GM10248 (cell line): Measurements from ENCODE around the gene CHTOP.
"Not testable (repeated sequence)": the region's sequence is repeated elsewhere in the genome, so short reads cannot be mapped to it uniquely, and the experiment has no call there.

Experiments used
- CTCF ChIA-PET: fragments of 300-600 bp; sonication (Branson Sonifier 250); formaldehyde crosslinking; extraction: SDS; loops from one replicate; lab custom pipeline; 2021; ENCODE audit warnings: antibody characterized with exemption; lab: Yijun Ruan, JAX
- POLR2A ChIA-PET: fragments of 350-650 bp; sonication (Branson Sonifier 250); formaldehyde crosslinking; extraction: SDS; loops from one replicate; lab custom pipeline; 2020; ENCODE audit warnings: antibody characterized with exemption; lab: Yijun Ruan, JAX
- DNase-seq: peaks from one replicate; pipeline ENCODE4 v3.0.0; 2012; ENCODE audit errors: extremely low spot score
- TF ChIP-seq, protein P1 (sequence below): IDR thresholded peaks from 2 replicates; pipeline ENCODE4 v1.5.1; 2012; ENCODE audit warnings: mild to moderate bottlenecking, low read depth; ENCODE audit errors: extremely low read depth, missing control alignments, control extremely low read depth

The CHTOP gene

DNA sequence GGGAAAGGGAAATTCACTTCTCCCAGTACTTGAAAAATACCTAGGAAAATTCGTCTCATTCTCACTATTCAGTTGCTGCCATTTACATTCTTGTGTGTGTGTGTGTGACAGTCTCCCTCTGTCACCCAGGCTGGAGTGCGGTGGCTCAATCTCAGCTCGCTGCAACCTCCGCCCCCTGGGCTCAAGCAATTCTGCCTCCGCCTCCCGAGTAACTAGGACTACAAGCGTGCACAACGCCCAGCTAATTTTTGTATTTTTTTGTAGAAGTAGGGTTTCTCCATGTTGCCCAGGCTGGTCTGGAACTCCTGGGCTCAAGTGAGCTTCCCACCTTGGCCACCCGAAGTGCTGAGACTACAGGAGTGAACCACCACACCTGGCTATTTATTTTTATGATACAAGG is 25.8 kb downstream of the CHTOP start:
- DNase-seq: no peak
- TF ChIP-seq, protein P1, sequence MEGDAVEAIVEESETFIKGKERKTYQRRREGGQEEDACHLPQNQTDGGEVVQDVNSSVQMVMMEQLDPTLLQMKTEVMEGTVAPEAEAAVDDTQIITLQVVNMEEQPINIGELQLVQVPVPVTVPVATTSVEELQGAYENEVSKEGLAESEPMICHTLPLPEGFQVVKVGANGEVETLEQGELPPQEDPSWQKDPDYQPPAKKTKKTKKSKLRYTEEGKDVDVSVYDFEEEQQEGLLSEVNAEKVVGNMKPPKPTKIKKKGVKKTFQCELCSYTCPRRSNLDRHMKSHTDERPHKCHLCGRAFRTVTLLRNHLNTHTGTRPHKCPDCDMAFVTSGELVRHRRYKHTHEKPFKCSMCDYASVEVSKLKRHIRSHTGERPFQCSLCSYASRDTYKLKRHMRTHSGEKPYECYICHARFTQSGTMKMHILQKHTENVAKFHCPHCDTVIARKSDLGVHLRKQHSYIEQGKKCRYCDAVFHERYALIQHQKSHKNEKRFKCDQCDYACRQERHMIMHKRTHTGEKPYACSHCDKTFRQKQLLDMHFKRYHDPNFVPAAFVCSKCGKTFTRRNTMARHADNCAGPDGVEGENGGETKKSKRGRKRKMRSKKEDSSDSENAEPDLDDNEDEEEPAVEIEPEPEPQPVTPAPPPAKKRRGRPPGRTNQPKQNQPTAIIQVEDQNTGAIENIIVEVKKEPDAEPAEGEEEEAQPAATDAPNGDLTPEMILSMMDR: no peak
- ChIA-PET POLR2A (interaction anchor here (1.9 kb wide), 1 partner anchor 11 kb away, joined by 7 read pairs; the partner anchor contains the start of gene ILF2), CTCF (interaction anchor here (1.1 to 1.3 kb wide), 4 partner anchors 12 to 88 kb away, joined by 3 to 4 read pairs (median 3); no protein-coding TSS in a partner anchor)

DNA sequence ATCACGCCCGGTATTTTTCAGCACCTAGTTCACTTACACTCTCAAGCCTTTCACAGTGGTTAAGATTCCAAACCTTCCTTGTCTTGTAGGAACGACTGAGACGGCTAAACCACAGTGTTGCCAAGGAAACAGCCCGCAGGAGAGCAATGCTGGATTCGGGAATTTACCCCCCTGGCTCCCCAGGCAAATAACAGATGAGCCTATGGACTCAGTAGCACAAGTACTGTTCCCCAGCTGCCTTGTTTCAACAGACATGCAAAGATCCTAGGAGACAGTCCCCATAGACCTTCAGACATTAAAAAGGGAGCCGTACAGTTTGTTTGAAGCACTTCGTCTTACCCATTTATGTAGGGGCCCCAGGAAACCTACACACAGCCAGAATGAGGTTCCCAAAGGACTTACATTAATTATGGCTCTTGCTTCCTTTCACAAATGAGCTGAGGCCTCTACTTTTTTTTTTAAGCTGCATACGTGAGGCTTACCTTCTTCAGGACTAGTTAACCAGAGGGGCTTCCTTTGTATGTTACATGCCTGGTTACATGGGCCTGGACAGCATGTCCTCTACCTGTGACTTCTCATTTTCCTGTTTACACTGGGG is 27.3 kb downstream of the CHTOP start:
- CTCF ChIA-PET: no interaction called here
- TF ChIP-seq, protein P1: no peak
- POLR2A ChIA-PET: interaction anchor here (0.7 kb wide), 2 partner anchors 27 to 325 kb away, joined by 3 to 4 read pairs; partner anchors contain the start of genes CHTOP and RAB13
- no peak for DNase-seq

DNA sequence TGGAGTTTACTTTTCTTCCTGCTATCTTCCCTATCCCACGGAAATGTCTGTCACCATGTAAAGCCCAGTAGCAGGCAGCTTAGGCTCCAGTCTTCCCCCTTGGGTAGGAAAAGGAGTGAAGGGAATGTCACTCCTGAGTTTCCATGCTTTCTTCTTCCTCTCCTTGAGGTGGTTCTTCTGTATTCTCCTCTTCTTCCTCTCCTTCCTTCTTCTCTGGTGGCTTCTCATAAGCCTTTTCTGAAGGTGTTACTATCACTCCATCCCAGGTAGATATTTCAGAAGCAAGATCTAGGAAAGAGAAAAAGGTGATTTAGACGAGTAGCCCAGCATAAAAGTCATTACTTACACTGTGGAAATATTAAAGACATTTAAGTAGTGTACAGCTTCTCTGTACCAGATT is 28.4 kb downstream of the CHTOP start:
- ChIA-PET POLR2A (interaction anchor here (0.9 kb wide), 1 partner anchor 10 kb away, joined by 3 read pairs; no protein-coding TSS in a partner anchor), CTCF (interaction anchor here (1.0 kb wide), 1 partner anchor 10 kb away, joined by 3 read pairs; no protein-coding TSS in a partner anchor)
- DNase-seq: no peak
- TF ChIP-seq, protein P1: no peak

DNA sequence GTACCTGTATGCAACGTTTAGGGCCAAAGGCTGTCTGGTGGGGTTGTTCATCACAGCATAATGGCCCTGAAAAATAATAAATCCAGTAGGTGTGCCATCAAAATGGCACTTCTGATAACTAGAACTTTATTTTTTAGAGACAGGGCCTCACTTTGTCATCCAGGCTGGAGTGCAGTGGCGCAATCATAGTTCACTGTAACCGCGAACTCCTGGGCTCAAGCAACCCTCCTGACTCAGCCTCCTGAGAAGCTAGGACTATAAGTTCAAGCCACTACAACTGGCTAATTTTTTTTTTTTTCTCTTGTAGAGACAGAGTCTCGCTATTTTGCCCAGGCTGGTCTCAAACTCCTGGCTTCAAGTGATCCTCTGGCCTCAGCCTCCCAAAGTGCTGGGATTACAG is 29.3 kb downstream of the CHTOP start:
- no peak for DNase-seq
- ChIA-PET POLR2A (no interaction called here), CTCF (no interaction called here)
- TF ChIP-seq, protein P1: no peak

DNA sequence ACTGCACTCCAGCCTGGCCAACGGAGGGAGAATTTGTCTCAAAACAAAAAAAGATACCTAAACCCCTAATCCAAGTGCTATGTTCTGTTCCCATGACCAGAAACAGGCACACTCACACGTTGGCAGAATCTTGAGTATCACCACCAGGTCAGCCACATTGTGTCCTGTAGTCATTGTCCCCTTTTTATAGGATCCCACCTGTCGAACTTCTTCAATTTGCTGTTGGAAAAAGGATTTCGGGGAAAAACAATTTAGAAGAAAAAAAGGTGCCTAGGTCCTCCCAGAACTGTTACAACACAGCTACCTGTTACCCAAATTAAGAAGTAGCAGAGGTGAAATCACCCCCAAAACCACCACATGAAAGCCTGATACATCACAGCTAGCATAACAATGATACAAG is 33.6 kb downstream of the CHTOP start:
- DNase-seq: no peak
- ChIA-PET POLR2A (no interaction called here), CTCF (interaction anchor here (1.1 to 1.7 kb wide), 5 partner anchors 9 to 95 kb away, joined by 3 read pairs; partner anchors contain the start of genes CHTOP, S100A13 and SNAPIN)
- TF ChIP-seq, protein P1: no peak

DNA sequence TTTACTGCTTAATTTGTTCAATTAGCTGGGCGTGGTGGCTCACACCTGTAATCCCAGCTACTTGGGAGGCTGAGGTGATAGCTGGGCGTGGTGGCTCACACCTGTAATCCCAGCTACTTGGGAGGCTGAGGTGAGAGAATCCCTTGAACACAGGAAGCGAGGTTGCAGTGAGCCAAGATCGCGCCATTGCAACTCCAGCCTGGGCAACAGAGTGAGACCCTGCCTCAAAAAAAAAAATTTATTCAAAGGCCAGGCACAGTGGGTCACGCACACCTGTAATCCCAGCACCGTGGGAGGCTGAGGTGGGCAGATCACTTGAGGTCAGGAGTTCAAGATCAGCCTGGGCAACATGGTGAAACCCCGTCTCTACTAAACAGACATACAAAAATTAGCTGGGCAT is 34.8 kb downstream of the CHTOP start:
- POLR2A ChIA-PET, DNase-seq: not testable (repeated sequence)
- CTCF ChIA-PET: interaction anchor here (1.2 kb wide), 1 partner anchor 16 kb away, joined by 3 read pairs; no protein-coding TSS in a partner anchor

DNA sequence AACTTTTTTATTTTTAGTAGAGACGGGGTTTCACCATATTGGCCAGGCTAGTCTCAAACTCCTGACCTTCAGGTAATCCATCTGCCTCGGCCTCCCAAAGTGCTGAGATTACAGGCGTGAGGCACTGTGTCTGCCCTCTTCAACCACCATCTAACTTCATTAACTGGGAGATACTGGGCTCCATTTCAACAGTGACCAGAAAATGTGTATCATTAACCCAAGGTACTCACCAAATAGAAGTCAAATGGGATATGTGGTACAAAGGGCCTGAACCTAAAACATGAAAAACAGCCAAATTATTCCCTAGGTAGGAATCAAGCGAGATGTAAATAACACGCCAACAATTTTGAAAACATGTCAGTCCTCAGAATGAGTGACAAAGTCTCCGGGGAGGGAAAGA is 35.7 kb downstream of the CHTOP start:
- POLR2A ChIA-PET: no interaction called here
- TF ChIP-seq, protein P1: no peak
- no peak for DNase-seq
- CTCF ChIA-PET: no interaction called here
